GM08714 (cell line): ENCODE data around the gene SPOP.
A peak's percentile ranks its signal among the peaks of the same experiment; 100 is the strongest.
"Not testable (repeated sequence)": the region's sequence is repeated elsewhere in the genome, so short reads cannot be mapped to it uniquely, and the experiment has no call there.

Experiments
- H3K4me3 ChIP-seq: fragments of 200-500 bp; sonication (Bioruptor generic); 2 replicates; pipeline ENCODE4 v1.5.1; 2014; ENCODE audit warnings: mild to moderate bottlenecking, low read length, inconsistent platforms
- ZNF274 ChIP-seq: IDR thresholded peaks from 2 replicates; pipeline ENCODE4 v1.6.1; 2012; ENCODE audit warnings: mild to moderate bottlenecking, low read depth, low read length

Gene SPOP

GRCh38 chr17:49687878-49688491 lies 10.1 kb upstream of the SPOP start:
- TF ChIP-seq ZNF274 = no peak
- no peak overlapping the region for H3K4me3 ChIP-seq

DNA sequence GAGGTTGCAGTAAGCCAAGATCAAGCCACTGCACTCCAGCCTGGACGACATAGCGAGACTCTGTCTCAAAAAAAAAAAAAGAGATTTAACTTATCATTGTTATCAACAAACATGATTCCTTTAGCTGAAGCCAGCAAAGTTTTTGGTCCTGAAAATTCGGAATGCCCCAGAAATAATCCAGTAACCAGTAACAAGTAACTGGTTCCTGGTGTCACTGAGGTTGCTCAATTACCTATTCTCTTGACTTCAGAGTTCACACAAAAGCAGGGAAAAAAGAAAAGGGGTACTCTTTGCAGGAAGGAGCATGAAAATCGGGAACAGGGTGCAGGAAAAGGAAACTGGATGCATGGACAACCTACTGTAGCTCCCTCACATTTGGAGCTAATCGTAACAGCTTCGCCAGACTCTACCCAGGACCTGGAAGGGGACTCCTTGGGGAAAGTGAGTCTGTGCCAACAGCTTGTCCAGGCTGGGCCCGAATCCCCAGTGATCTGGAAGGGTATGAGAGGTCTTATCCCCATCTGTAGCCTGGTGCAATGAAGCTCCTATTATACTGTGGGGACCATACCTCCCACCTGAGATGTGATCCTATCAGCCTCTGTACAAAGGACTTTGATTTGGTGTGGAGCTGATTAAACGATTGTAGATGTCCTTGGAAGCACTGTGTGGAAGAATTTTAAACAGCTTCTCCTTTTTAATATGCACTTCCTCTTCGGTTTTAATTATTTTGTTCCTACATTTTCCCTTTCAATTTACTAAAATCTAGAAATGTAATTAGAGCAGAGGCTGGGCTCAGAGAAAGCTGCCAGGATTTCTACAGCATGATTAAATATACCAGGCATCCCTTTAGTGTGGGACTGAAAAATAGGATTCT lies 3.4 kb upstream of the SPOP start:
- TF ChIP-seq ZNF274 = no peak
- H3K4me3 ChIP-seq = no peak overlapping the region

DNA sequence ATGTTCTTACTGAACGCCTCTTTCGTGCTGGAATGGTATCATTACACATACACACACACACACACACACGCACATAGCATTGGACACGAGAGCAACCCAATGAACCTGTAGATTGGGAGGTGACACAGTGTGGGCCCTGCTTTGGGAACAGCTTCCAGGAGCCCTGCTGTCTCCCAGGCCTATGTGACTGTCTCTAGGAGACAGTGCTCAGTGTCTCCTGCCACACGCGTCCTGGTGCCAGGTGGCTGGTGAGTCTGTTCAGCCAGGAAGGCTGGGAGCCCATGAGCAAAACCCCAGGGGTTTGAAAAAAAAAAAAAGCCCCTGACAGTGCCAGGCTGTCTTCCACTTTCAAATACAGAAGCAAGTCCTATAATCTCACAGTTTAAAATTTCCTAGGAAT lies 2.4 kb upstream of the SPOP start:
- no peak overlapping the region for H3K4me3 ChIP-seq
- TF ChIP-seq ZNF274 = no peak

DNA sequence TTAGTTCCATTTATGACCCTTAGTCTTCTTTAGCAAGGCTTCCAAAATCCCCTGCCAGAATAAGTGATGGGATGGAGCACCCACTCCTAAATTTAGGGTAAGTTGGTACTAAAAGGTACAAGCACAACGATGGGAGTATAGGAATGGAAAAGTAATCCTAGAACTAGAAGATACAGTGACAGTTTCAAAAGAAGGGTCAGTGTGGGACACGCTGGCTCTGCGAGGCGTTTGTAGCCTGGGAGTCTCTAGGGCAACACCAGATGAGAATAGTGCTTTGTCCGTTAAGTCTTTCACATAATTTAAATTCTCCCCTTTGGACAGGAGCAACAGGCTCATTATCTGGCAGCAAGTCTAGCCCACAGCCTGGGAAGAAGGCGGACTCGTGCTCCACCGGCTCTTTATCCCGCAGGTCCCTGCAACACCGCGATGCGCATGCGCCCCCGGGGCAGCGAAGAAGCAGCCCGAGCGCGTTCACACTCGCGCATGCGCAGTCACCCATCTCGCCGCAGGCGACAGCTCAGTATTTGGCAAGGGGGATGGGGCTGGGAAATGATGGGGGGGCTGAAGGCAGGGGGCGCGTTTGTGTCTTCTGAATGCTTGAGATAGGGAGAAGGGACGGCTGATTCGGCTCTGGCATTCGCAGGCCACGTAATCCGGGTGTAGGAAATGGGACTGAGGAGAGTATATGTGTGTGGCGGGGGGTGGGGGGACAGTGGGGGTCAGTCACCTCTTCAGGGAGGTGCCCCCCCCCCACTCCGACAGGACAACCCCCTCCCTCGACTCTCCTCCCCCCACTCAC lies 564 bp downstream of the SPOP start:
- no peak for TF ChIP-seq ZNF274
- peak overlapping the region; percentile 97 for H3K4me3 ChIP-seq

DNA sequence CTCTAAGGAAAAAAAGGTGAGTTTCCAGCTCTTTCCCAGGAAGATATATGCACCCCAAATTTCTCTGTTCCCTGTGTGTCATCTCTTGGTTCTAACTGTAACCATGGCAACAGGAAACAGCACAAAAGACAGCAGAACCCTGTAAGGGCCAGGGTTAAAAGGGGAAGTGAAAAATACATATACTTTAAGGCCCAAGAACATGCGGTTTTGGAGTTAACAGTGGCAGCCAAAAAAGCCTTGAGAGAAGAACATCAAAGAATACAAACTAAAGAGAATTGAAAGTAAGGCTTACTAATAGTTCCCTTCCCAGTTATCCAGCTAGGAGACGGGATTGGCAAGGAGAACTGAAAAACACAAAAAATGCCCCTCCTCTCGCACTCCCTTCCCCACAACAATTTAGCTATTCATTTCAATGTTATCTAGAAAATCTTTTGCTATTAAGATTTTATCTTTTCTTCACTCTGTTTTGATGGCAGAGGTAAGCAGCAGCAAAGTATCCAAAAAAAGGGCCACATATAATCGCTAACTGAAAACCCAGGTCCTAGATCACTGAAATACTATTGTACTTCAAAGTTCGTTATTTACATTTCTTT lies 1.5 kb downstream of the SPOP start:
- no peak for TF ChIP-seq ZNF274
- H3K4me3 ChIP-seq = peak overlapping the region; percentile 97; the same call in 1 of the 2 replicates

- H3K4me3 ChIP-seq = no peak overlapping the region
- TF ChIP-seq ZNF274 = no peak
These were observed 3.4 kb downstream of the SPOP start for GRCh38 chr17:49674507-49674906.

- not testable (repeated sequence) for H3K4me3 ChIP-seq
These were observed 4.2 kb downstream of the SPOP start for GRCh38 chr17:49673679-49674078.

DNA sequence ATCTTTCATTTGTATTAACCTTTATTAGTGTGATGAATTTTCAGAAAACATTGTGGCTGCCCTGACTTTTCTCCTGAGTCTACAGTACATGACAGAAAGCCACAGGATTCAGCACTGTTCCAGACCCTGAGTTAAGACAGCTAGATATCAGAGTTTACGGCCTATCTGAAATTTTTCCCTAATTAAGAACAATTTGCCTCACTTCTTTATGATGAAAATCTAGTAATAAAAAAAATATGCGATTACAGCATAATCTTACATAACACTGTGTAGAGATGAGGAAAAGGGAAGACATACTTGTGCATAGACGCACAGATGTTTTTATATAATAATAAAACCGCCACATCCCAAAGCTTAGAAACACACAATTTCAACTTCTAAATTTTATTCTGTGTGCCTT lies 7.3 kb downstream of the SPOP start:
- no peak overlapping the region for H3K4me3 ChIP-seq
- TF ChIP-seq ZNF274 = no peak

- no peak overlapping the region for H3K4me3 ChIP-seq
- TF ChIP-seq ZNF274 = no peak
These were observed 7.9 kb downstream of the SPOP start for GRCh38 chr17:49670002-49670401.

DNA sequence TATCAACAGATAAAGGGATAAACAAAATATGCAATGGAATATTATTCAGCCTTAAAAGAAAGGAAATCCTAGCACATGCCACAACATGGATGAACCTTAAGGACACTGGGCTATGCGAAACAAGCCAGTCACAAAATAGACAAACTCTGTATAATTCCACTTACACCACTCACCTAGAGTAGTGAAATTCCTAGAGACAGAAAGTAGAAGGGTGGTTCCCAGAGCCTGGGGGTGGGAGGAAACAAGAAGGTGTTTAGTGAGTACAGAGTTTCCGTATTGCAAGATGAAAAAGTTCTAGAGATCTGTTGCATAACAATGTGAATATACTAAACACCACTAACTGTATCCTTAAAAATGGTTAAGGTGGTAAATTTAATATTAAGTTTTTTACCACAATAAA lies 10.0 kb downstream of the SPOP start:
- H3K4me3 ChIP-seq = no peak overlapping the region
- TF ChIP-seq ZNF274 = no peak

- TF ChIP-seq ZNF274 = no peak
These were observed 13.1 kb downstream of the SPOP start for GRCh38 chr17:49664706-49665211.

GRCh38 chr17:49659661-49660382 lies 18.1 kb downstream of the SPOP start:
- TF ChIP-seq ZNF274 = no peak
- H3K4me3 ChIP-seq = no peak overlapping the region

More at GRCh38 chr17:49664706-49665211, 13.1 kb downstream of the SPOP start:
- no peak overlapping the region for H3K4me3 ChIP-seq

DNA sequence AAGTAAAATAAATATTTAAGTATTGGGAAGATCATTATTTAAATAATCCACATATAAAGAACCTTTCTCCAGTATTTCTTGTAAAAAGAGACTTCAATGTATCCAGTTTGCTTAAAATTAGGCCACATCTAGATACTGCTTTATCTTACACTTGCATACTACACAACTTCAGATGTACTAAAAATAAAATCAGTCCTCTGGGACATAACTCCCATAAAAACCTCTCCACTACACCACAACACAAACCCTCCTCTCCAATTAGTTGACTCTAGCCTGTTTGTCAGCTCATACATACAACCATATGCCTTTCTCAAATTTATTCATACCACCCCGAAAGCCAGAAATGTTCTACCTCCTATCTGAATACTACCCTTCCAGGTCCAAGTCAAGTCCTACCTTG lies 21.6 kb downstream of the SPOP start:
- H3K4me3 ChIP-seq = no peak overlapping the region
- TF ChIP-seq ZNF274 = no peak

DNA sequence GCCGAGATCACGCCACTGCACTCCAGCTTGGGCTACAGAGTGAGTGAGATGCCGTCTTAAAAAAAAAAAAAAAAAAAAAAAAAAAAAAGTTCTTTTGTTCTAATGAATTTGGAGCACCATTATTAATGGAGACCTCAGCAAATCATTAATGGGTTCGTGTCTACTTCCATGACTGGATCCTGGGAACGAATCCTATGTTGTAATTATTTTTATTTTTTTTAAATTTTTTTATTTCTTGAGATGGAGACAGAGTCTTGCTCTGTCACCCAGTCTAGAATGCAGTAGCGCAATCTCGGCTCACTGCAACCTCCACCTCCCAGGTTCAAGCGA lies 30.7 kb downstream of the SPOP start:
- no peak for TF ChIP-seq ZNF274
- no peak overlapping the region; the same call in 1 of the 2 replicates for H3K4me3 ChIP-seq
